IPS-11a (cell line): ENCODE measurements around the gene FAM216A.
"Not testable (repeated sequence)": the region's sequence is repeated elsewhere in the genome, so short reads cannot be mapped to it uniquely, and the experiment has no call there.

ENCODE experiments used
- H3K4me3 ChIP-seq: one replicate; pipeline ENCODE4 v1.5.1; 2013; ENCODE audit warnings: low read depth, low read length, control low read depth

The FAM216A gene, protein sequence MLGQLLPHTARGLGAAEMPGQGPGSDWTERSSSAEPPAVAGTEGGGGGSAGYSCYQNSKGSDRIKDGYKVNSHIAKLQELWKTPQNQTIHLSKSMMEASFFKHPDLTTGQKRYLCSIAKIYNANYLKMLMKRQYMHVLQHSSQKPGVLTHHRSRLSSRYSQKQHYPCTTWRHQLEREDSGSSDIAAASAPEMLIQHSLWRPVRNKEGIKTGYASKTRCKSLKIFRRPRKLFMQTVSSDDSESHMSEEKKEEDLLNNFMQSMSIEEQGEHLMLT

DNA sequence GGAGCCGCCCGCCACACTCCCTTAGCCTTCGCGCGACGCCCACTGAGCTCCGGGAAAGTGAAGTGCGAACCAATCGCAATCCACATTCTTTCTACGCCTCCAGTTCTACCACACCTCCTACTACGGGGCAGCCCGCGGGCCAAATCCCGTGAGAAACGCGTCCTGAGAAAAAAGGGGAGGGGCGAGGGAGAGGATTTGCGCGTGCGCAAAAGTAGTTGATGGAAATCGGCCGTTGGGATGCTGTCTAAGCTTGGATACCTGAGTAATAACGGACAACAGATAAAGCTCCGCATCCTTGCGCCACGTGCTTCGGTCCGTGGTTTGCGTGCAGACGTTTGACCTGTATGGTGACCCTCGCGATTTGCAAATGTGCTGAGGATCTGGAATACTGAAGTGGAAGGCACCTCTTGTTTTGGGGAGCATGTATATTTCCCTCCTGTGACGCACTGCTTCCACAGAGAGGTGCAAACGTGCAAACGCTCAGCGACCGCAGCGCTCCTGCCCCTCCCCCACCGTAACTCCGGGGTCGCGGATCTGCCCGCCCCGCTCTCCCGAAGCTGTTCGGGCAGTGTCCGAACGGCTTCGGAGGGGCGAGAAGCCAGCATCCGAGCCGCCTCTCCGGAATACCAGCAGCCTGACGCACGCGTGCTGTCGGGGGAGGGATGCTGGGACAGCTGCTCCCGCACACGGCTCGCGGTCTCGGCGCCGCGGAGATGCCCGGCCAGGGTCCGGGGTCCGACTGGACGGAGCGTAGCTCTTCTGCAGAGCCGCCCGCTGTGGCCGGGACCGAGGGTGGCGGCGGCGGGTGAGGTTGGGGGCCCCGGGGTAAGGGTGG is at the start of gene FAM216A, which contains the start of gene GPN3:
Gene FAM216A, plus strand, starts transcription at position 632 of the 835 bp plus-strand sequence. Its CDS starts 31 bp downstream, at position 663.
Gene GPN3, minus strand, starts transcription at position 44 of the 835 bp plus-strand sequence. CDS start 54 bp downstream, outside the sequence.
- peak within 1 kb of the TSS; percentile 97 for H3K4me3 ChIP-seq

DNA sequence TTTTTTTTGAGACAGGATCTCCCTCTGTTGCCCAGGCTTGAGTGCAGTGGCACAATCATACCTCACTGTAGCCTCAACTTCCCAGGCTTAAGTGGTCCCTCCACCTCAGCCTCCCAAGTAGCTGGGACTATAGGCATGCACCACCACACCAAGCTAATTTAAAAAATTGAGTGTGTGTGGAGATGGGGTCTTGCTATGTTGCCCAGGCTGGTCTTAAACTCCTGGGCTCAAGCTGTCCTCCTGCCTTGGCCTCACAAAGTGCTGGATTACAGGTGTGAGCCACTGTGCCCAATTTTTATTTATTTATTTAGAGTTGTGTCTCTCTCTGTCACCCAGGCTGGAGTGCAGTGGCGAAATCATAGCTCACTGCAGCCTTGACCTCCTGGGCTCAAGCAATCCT is 48.0 kb upstream of the FAM216A start:
- not testable (repeated sequence) for H3K4me3 ChIP-seq

DNA sequence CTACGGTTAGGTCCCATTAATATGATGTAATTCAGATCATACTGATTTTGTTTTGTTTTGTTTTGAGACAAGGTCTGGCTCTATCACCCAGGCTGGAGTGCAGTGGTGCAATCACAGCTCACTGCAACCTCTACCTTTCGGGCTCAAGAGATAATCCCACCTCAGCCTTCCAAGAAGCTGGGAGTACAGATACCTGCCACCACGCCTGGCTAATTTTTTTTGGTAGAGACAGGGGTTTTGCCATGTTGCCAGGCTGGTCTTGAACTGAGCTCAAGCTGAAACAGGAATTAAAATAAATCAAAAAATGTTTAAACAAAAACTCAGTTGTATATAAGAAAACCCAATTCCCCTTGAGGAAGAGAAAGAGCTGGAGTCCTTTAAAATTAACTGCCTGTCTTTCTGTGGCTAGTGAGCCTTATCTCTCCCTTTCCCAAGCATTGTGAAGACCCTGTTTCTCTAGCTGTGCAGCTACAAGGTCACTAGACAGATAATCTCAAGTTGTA is 47.4 kb upstream of the FAM216A start:
- no peak overlapping the region for H3K4me3 ChIP-seq

DNA sequence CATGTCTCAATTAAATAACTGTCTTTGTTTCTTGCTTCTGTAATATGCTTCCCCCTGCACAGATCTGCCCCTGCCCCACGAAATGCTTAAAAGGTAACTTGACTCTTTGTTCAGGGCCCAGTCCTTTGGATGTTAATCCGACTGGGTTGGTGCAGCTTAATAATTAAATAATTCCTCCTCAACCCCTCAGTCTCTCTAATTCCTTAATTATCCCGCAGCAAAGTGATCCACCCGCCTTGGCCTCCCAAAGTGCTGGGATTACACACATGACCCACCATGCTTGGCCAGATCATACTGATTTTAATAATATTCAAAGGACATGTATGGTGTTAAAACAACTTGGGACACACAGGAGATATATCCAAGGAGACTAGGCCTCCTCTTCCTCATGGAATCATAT is 46.9 kb upstream of the FAM216A start:
- no peak overlapping the region for H3K4me3 ChIP-seq

DNA sequence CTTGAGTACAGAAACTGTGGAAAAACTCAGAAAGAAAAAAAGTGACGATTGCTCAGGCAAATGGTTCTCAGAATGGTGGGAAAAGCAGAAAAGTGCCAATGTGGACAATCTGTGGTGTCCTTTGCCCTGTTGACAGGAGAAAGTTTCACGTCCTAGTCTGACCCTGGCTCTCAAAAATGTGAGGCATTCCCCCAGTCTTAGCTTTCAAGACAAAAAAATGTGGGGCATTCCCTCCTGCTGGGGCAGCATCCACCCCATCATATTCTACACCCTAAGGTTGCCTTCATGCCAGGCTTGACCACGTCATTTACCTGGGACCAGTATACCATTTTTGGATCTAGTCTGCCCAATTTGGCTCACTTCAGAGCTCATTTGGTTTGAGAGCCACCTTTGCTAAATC is 44.4 kb upstream of the FAM216A start:
- H3K4me3 ChIP-seq: no peak overlapping the region

DNA sequence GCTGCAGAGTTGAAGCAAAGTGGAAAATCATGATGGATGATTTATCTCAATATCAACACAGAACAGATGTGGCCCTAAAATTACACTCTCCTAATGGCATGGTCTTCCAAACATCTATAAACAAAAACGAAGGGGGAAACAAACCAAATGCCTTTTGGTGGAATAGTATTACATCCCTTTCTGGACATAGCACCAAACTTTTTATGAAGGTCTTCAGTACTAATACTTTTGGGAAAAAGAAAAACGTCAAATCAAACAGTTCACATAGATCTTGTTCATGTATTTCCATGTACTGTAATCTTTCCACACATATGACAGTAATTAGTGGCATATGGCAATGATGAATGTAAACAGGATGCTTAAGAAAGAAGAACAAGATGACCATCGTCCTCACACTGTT is 42.2 kb upstream of the FAM216A start:
- H3K4me3 ChIP-seq: no peak overlapping the region

DNA sequence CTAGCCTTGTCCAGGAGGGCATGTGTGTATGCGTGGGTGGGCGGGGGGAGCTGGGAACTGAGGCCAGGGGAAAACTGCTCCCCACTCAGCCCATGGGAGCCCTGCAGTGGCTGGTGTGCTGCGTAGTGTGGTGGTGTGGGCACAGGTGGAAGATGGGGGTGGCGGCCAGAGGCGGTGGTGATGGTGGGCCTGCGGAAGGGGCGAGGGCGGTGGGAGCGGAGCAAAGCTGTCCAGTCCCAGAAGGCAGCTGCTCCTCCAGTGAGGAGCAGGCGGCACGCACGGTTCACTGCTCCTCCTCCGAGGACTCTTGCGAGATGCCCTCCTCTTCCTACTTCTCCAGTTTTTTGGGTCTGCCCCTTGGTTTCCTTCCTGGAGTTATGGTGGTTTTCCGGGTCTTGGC is 39.0 kb upstream of the FAM216A start:
- H3K4me3 ChIP-seq: not testable (repeated sequence)

DNA sequence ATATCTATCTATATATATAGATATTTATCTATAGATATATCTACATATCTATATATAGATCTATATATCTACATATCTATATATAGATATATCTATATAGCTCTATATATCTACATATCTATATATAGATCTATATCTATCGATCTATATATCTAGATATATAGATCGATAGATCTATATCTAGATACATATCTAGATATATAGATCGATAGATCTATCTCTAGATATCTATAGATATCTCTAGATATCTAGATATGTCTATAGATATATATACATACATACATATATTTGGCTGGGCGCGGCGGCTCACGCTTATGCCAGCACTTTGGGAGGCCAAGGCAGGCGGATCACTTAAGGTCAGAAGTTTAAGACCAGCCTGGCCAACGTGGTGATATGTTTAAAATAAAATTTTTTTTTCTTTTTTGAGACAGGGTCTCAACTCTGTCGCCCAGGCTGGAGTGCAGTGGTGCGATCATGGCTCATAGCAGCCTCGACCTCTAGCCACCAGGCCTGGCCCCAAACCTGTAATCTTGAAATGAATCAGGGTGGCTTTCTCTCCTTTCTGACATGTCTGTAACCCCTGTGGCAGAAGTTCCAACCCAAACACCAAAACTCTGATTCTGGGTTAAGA is 36.6 kb upstream of the FAM216A start:
- H3K4me3 ChIP-seq: no peak overlapping the region

DNA sequence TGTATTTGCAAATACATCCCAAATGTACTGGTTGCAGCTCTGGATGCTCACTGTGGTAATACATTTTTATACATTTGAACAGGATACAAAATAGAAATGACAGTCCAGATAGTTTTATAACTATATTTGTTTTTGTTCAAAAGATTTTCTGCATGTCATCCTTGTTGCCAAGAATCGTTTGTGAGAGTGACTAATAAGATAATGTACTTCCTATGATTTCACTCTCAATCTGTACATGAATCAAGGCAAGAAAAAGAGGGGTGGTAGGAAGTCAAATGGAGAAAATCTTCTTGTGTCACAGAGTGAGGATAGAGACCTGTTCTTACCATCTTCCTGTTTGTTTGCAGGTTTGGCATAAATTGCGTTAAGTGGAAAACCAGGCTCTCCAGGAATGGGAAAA is 32.4 kb upstream of the FAM216A start:
- H3K4me3 ChIP-seq: no peak overlapping the region

DNA sequence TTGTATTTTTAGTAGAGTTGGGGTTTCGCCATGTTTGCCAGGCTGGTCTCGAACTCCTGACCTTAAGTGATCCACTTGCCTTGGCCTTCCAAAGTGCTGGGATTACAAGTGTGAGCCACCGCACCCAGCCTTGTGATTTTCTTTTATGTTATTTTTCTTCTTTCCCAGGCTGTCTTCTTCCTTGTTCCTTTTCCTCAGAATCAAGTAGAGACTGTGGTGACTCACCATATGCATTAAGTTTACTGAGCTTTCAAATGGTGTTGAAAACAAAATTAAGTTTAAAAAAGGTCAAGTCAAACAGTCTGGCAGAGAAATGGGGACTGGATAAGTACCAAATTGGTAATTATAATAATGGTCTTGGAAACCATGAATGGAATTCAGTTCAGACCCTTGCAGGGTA is 24.2 kb upstream of the FAM216A start:
- no peak overlapping the region for H3K4me3 ChIP-seq

DNA sequence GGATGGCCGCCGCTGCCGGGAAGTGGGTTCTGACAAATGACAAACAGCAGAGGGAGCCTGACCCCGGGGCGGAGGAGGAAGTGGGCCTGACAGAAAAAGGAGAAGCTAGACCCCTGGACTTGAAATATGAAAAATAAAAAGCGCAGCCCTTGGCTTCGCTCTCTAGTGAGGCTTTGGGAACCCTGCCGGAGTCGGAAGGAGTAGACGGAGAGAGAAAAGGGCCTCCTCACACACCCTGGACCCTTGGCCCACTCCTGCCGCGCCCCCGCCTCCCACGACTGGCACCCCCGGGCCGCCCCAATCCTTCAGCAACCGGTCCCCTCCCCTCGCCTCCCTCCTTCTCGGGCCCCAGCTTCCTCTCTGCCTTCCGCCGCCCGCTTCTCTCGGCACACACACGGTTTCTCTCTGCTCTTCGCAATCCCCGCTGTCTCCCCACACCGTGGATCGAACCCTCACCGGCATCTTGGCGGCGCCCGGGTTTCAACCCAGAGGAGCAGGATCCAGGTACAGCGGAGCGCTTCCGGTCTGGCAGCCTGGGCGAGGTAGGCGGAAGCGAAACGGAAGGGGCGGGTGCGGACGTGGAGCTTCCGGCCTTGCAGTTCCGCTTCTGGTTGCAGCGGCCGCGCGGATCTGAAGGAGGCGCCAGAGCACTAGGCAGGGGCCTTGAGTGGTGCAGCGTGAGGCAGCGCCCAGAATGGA is 18.7 kb upstream of the FAM216A start, which contains the start of gene ARPC3:
Gene ARPC3, minus strand, starts transcription at position 539 of the 699 bp plus-strand sequence. Its CDS starts 77 bp downstream, at position 462.
- peak within 1 kb of the TSS; percentile 92 for H3K4me3 ChIP-seq

DNA sequence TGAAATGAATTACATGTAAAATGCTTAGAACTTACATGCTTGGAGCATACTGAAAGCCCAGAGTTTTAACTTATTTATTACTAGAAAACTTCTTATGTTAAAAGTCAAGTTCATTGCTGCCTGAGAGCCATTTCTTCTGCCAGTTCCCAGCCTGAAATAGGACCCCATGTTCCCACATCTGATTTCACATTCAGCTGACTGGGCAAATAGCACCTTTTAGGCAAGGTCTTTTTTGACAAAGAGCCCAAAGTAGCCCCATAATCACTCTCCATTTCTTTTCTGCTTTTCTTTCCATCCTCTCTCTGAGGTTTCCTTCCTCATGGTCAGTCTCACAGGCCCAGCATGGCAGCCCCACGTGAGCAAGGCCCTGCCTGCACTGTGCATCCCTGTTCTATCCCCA is 17.4 kb upstream of the FAM216A start:
- no peak overlapping the region for H3K4me3 ChIP-seq

DNA sequence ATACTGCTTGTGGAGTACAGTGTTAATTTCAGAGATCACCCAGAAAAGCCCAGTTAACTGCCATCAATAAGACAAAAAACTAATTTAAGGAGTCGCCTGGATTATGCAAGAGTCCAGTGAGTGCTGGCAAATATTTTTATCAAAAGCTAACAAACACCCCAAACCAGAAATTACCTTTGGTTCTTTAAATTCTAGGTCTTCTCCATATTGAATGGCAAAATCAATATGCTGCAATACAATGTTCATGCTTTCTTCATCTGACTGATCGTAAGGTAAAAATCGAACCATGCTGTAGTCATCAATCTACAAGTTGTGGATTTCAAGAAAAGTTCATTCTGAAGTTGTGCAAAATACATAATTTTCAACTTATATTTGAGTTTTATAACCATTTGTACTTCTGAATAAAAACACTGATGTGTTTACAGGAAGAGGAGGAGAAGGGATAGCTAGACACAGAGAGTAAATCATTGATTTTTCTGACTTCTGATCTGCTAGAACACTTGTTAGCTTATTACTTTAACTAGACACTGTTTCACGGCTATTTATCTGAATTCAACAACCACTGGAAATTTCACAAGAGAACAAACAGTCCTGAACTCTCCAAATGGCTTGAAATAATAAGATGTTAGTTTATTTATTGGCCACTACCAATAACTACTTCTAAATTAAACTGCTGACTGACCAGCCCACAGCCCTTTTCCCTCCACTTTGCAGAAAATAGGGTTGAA is 14.9 kb upstream of the FAM216A start:
- H3K4me3 ChIP-seq: no peak overlapping the region

DNA sequence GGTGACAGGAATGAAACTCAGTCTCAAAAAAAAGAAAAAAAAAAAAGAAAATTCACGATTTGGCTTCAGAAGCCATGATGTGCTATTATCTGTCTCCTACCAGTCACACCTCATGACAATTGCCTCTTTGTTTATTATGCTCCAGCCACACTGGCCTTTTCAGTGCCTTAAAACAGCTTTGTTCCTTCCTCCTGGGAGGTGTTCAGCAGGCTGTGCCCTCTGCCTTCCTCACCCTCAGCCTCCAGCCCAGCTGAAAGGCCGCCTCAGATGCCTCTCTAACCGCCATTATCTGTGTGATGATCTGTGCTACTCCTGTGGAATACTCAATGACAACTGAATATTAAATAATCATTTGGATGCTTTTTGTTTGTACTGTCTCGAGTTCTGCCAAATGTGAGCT is 9.9 kb upstream of the FAM216A start:
- no peak overlapping the region for H3K4me3 ChIP-seq

DNA sequence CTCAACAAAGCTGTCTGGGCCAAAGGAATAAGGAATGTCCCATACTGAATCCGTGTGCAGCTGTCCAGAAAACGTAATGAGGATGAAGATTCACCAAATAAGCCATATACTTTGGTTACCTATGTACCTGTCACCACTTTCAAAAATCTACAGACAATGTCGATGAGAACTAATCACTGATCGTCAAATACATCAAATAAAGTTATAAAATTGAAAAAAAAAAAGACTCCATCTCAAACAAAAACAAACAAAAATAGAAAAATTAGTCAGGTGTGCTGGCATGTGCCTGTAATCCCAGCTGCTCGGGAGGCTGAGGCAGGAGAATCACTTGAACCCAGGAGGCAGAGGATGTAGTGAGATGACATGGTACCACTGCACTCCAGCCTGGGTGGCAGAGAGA is 7.5 kb upstream of the FAM216A start:
- H3K4me3 ChIP-seq: not testable (repeated sequence)

DNA sequence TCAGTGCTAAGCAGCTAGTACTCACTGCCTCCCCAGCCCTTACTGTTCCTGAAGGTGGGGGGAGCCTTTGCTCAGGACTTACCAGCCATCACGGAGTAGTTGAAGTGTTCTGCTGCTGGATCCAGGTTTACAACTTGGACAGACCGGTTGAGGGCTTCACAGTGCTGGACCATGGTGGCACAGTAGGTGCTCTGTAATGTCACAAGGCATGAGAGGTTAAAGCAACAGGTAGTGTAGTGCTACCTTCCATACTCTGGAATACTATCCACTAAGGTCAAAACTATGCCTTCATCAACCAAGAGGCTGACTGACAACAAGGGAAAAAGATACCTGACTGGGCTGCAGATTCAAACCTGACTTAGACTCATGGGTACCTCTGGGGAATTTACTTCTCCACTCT is 3.6 kb upstream of the FAM216A start:
- no peak overlapping the region for H3K4me3 ChIP-seq

DNA sequence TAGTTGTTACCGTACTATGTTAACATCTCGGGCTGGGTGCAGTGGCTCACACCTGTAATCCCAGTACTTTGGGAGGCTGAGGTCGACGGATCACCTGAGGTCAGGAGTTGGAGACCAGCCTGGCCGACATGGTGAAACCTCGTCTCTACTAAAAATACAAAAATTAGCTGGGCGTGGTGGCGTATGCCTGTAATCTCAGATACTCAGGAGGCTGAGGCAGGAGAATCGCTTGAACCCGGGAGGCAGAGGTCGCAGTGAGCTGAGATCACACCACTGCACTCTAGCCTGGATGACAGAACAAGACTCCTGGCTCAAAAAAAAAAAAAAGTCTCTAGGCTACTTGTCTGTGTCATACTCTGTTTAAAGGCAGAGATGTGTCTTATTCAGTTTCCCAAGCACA is 2.9 kb upstream of the FAM216A start:
- not testable (repeated sequence) for H3K4me3 ChIP-seq

DNA sequence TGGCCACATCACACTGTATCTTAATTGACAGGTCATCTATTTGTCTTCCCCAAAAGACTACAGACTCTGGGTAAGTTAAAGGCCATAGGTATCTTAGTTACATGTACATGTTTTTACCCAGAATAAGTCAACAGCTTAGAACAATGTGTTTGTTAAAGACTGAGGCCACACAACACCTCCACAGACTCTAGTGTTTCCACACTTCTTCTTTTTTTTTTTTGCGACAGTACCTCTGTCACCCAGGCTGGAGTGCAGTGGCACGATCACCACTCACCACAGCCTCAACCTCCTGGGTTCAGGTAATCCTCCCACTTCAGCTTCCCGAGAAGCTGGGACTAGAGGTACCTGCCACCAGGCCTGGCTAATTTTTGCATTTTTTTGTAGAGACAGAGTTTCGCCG is 1.9 kb upstream of the FAM216A start:
- no peak overlapping the region for H3K4me3 ChIP-seq

DNA sequence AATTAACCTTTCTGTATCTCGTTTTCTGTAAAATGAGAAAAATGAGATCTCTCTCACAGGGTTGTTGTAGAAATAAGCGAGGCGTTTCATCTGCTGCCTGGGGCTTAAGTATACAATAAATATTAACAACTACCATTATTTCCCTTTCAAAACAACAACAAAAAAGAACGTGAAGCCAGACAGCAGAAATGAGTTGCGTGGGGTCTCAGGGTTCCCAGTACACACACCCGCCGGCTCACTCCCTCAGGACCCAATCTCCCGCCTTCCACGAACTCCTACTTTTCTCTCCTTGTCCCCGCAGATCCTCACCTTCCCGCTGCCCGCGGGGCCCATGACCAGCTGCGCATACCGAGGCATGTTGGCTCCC is 815 bp upstream of the FAM216A start:
- H3K4me3 ChIP-seq: peak overlapping the region; percentile 97

DNA sequence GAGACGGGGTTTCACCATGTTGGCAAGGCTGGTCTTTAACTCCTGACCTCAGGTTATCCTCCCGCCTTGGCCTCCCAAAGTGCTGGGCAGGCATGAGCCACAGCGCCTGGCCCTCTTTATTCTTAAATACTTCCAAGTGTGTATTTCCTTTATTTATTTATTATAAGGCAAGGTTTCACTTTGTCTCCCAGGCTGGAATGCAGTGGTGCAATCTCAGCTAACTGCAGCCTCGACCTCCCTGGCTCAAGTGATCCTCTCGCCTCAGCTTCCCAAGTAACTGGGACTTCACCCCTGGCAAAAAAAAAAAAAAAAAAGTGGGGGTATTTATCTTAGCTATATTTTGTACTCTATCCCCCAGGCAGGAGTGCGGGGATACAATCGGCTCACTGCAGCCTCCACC is 6.8 kb downstream of the FAM216A start:
- no peak overlapping the region for H3K4me3 ChIP-seq
